Activated T-cell treated with anti-CD3 and anti-CD28 coated beads, Interleukin-2, amount 50 U/mL, for 1 hour (primary cell): ENCODE results near the gene DNAJA4.
"Not testable (repeated sequence)": the region's sequence is repeated elsewhere in the genome, so short reads cannot be mapped to it uniquely, and the experiment has no call there.

ENCODE experiments used
- DNase-seq: peaks from one replicate; pipeline ENCODE4 v3.0.0-alpha.2; 2020

Gene DNAJA4

DNA sequence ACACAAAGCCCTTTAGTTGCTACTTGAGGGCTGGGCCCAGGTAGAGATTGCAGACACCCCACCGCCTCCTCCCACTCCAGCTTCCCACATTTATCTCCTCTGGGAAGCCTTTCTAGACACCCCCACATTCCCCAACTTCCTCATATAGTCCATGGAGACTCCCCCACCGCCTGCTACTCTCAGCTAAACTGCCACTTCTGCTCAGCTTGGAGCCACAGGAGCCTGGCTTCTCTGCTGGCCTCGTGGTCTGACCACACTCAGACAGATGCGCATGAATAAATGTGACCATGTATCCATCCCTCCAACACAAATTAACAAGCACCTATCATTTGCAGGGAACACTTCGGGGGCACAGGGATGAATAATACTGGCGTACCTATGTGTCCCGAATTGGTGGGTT lies 19.5 kb upstream of the DNAJA4 start:
- no peak for DNase-seq

DNA sequence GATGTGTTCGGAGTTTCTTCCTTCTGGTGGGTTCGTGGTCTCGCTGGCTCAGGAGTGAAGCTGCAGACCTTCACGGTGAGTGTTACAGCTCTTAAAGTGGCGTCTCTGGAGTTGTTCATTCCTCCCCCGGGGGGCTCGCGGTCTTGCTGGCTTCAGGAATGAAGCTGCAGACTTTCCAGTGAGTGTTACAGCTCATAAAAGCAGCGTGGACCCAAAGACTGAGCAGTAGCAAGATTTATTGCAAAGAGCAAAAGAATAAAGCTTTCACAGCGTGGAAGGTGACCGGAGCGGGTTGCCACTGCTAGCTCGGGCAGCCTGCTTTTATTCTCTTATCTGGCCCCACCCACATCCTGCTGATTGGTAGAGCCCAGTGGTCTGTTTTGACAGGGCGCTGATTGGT lies 19.0 kb upstream of the DNAJA4 start:
- DNase-seq: not testable (repeated sequence)

DNA sequence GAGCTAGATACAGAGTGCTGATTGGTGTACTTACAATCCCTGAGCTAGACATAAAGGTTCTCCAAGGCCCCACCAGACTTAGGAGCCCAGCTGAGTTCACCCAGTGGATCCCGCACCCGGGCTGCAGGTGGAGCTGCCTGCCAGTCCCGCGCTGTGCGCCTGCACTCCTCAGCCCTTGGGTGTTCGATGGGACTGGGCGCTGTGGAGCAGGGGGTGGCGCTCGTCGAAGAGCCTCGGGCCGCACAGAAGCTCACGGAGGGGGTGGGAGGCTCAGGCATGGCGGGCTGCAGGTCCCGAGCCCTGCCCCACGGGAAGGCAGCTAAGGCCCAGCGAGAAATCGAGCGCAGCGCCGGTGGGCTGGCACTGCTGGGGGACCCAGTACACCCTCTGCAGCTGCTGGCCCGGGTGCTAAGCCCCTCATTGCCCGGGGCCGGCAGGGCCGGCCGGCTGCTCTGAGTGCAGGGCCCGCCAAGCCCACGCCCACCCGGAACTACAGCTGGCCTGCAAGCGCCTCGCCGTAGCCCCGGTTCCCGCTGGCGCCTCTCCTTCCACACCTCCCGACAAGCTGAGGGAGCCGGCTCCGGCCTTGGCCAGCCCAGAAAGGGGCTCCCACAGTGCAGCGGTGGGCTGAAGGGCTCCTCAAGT lies 18.3 kb upstream of the DNAJA4 start:
- DNase-seq: not testable (repeated sequence)

DNA sequence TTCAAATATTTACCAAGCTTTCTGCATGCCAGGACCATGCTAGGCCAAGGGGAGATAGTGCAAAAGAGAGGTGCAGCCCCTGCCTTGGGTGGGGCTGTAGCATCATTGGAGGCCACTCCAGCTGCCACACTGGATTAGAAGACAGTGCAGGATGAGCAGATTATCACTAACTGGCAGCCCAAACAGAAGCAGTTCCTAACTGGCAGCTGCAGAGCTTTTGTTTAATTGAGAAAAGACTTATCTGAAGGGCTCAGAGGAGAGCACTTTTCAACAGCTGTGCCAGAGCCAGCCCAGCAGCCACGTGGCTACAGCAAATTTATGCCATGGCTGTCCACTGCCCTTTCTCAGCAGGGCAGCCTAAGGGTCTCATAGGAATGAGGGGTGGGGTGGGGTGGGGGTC lies 16.5 kb upstream of the DNAJA4 start:
- DNase-seq: no peak

DNA sequence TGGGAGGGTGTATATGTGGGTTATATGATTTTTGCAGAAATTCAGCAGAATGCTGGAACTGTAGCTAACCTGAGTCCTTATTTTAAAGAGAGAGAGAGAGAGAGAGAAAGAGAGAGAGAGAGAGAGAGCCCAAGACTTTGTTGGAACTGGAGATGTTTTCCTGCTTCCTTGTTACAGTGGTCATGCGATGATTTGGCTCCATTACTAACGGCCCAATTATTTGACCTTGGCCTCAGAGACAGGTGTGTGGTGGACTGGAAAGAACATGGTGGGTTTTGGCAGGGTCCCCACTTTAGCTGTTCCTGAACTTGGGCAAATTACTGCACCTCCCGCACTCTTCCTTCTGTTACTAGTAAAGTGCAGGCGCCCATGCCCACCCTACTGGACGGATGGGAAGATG lies 15.2 kb upstream of the DNAJA4 start:
- no peak for DNase-seq

DNA sequence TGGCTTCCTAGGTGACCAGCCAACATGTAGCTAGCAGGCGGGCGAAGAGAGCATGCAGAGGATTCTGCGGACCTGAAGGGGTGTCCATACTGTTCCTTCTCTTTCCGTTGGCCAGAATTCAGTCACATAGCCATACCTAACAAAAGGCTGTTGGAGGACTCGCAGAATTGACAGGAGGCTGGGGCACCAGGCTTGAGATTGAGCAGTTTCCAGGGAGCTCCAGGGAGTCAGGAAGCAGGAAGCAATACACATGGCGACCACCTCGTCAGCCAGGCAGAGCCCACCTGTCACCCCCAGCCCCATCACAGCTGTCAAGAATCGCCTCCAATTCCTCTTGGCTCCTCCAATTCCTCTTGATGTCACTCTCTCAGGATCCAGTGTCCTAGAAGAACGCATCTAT lies 13.2 kb upstream of the DNAJA4 start:
- DNase-seq: no peak

DNA sequence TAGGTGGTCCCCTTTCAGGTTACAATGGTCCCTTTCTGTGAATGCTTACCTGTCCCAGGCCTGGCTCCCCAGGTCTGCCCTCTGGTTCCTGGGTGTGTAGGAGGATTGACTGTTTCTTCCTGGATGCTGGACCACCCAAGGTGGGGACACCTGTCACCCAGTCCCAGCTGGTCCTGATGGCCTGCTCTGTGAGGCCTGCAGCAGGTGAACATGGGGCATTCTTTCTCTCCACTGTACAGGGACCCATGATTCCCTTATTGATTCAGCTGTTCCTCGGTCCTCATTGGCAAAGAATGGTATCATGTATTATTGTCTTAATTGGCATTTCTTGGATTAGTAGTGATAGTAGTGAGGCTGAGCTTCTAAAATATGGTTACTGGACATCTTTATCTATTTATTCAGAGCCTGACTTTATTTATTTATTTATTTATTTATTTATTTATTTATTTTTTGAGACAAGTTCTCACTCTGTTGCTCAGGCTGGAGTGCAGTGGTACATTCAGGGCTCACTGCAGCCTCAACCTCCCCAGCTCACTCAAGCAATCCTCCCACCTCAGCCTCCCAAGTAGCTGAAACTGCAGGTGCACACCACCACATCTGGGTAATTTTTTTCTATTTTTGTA lies 8.8 kb upstream of the DNAJA4 start:
- DNase-seq: no peak

DNA sequence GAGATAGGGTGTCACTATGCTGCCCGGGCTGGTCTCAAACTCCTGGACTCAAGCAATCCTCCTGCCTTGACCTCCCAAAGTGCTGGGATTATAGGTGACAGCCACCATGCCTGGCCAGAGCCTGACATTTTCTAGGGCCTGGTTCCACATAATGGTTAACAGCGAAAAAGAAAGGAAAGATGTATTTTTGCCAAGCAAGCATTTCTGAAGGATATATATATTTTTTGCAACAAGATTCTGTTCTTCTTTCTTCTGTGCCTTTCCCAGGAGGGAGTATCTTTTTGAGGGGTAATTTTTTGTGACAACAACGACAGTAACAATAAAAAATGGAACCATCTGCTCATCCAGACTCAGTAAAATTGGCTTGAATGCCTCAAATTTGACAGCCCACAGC lies 8.3 kb upstream of the DNAJA4 start:
- no peak for DNase-seq

DNA sequence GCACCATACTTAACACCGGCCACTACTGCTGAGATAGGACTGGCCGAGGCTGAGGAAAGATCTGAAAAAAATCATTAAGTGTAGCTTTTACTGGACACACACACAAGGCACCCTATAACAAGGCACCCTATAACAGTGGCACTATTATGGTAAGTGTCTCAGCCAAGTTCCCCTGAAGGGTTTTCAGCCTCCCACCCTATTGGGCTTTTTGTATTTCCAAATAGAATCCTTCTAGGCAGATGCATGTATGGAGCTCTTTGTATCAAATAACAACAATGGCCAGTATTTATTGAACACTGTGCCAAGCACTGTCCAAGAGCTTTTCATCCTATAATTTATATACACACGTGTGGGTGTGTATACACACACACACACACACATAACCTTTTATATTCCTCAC lies 6.7 kb upstream of the DNAJA4 start:
- no peak for DNase-seq

DNA sequence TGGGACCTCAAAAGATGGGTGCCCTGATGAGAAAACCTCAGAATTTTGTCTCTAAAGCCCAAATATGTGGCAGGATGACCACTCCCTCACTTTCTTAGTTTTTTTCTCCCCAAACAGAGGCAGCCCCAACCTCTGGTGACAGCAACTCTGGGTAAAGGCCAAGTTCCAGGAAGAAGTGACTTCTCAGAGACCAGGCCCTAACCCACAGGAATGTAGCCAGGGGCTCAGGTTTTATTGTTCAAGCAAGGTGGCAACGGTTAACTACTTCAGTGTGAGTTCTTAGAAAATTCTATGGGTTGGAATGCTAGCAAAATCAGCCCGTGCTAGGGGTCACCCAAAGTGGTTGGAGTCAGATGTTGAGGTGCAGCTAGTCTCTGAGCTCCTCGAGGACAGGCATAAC lies 5.1 kb upstream of the DNAJA4 start:
- DNase-seq: no peak

DNA sequence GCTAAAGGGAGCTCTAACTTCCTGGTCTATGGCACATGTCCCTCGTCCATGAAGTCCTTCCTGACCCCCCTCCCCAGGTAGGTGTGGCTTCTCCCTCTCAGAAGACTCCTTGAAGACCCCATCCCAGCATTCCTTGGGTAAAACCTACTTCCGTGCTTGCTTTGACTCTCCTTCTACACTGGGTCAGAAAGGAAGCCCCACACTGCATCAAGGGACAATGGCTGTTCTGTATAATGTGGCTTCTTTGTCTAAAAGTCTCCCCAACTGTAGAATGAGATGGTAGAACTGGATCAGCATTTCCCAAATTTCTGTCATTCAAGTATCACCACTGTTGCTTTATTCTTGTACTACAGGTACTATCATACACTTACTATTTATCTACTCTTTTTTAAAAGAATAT lies 3.9 kb upstream of the DNAJA4 start:
- no peak for DNase-seq

DNA sequence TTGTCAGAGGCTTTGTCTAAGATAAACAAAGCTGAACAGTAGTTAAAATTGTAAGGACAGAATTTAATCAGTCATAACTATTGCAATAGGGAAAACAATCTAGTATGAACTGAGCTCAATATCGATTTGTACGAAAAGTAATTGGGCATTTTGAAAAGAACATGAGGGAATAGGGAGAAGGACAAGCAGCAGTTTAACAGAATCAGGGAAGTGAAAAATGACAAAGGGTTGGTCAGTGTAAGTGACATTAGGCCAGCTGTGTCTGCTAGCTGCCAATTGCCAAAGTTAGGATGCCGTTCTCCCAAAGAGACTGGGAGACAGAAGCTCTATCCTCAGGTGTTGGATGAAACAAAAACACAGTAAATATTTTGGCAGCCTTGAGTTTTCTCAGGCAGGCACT lies 3.3 kb upstream of the DNAJA4 start:
- no peak for DNase-seq

DNA sequence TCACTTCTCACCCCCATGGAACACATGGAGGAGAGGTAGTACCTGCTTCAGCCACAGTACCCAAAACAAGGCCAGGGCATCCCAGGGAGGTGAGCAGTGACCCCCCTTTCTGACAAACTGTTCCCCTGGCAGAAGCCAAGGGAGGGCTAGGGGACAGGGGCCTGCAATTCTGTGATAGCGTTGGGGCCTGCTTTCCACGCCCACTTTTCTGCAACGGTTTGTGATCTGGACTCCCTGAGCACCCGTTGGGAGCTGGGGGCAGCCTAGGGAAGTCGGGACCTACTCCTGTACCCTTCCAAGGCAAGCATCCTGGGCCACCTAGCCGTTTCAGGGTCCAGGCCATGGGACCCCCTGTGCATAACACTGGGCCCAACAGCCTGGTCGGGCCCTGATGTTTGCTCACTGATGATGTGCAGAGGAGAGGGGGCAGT lies 996 bp upstream of the DNAJA4 start:
- no peak for DNase-seq

DNA sequence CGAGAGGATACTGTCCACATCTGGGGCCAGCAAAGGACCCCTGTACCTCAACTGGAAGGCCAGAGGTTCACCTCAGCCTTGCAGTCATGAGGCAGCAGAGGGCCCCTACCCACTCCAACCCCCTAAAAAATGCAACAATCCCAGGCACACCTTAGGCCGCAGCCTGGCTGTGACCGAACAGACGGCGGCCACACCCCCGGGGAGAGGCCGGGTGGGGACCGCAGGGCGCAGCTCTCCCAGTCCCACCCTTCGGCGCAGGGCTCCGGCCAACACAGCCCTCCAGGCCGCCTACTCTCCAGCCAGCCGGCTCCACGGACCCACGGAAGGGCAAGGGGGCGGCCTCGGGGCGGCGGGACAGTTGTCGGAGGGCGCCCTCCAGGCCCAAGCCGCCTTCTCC lies 457 bp upstream of the DNAJA4 start:
- DNase-seq: no peak

DNA sequence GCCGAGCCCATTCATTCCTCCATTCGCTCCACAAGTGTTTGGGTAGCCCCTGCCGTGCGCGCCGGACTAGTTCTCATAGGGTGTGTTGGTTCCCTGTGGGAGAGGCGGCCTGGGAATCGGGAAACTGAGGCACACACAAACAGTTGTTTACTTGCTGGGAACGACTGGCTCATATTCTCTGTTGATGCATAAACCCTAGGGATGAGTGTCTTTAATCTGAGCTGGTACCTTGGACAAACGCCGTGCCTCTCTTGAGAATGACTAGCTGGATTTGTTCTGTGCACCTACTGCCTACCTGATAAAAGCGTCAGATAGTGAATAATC lies 737 bp downstream of the DNAJA4 start:
- DNase-seq: no peak

DNA sequence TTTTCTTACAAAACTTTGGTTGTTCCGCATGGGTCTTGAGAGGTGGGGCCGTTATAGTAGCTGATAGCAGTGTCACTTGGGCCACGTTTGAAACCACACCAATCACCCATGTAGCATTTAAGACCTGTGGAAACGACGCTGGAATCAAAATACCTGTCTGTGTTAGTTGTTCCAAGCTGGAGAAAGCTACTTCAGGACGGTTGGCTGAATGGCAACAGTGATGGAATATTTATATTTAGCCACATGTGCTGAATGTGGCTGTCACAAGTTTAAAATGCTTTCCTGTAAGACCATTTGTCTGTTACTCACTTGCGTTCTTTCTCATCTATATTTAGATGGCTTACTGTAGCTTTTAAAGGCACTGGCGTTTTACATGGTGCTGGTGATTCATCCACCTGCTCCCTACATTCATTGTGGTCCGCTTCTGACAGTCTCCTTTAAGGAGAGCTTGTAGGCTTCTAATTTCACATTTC lies 1.4 kb downstream of the DNAJA4 start:
- no peak for DNase-seq

DNA sequence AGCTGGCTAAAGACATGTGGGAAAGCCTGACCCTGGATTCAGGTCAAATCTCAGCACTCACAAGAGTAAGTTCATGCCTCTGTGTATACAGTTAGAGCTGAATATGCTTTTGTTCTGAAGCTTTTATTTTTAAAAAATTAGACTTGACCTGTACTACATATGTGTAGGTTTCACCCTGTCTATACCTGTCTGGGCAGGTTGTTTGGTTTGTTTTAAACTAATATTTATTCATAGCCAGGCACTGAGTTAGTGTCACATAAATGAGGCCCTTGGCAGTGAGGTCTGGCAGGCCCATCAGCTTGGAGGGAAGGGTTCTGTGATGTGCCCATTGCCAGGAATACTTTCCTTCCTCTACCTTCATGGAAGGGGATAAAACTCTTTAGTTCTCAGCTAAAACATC lies 1.9 kb downstream of the DNAJA4 start:
- no peak for DNase-seq

DNA sequence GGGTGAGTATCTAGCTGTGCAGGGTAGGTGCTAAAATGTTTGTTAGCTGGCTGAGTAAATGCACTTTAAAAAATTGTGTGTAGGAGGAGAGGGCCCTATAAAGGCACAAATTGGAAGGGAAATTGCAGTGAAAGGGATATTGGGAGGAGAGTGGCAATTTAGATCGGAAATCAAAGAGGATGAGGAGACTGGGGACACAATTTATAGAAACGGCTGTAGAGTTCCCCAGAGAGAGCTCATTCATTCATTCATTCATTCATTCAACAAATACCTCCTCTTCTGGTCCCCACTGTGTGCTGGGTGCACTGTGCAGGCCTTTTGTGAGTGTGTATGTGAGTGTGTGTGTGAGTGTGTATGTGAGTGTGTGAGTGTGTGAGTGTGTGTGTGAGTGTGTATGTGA lies 2.4 kb downstream of the DNAJA4 start:
- DNase-seq: no peak

DNA sequence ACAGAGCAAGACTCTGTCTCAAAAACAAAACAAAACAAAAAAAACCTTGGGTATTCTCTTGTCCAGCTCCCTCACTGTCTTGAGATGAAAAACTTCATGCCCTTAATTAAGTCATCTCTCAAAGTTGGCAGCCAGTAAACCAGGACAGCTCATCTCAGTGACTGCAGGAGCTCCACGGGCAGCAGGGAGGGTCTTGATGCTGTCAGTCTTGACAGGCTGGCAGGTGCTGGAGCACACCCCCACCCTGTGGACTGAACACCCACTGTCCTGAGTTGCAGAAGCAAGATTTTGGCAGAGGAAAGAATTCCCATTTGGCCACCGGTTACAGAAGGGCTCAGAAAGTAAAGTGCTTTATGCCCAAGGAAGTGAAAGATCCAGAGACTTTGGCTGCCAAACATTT lies 8.0 kb downstream of the DNAJA4 start:
- DNase-seq: no peak

DNA sequence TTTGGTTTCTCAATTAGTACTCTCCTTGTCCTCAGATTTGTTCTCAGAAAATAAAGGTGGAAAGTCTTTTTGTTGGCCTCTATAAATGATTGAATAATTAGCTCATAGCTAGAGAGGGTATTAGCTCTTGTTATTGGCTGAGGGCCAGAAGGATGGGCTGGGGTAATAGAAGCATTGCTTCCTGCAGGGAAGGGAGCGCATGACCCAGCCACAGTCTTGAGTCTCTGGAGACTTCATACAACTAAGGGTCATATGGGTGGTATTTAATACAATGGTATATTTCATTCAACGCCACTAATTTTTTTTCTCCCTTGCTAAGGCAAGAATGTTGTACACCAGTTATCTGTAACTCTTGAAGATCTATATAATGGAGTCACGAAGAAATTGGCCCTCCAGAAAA lies 8.4 kb downstream of the DNAJA4 start:
- no peak for DNase-seq

DNA sequence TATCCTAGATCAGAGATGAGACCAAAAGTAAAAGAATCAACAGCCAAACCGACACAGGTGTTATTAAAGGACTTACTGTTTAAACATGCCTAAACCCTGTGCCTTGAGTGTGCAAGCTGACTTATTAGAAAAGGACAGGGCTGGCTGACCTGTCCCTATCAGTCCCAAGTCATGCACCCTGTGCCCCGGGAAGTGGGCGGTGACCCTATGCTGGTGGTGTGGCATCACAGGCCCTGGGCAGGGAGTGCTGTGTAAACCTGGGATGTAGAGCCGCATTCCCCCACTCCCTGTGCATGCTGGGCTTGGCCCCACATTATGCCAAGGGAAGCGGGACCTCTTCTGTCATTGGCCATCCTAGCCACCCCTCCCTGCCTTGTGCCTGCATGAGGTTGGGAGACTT lies 10.6 kb downstream of the DNAJA4 start:
- DNase-seq: no peak

DNA sequence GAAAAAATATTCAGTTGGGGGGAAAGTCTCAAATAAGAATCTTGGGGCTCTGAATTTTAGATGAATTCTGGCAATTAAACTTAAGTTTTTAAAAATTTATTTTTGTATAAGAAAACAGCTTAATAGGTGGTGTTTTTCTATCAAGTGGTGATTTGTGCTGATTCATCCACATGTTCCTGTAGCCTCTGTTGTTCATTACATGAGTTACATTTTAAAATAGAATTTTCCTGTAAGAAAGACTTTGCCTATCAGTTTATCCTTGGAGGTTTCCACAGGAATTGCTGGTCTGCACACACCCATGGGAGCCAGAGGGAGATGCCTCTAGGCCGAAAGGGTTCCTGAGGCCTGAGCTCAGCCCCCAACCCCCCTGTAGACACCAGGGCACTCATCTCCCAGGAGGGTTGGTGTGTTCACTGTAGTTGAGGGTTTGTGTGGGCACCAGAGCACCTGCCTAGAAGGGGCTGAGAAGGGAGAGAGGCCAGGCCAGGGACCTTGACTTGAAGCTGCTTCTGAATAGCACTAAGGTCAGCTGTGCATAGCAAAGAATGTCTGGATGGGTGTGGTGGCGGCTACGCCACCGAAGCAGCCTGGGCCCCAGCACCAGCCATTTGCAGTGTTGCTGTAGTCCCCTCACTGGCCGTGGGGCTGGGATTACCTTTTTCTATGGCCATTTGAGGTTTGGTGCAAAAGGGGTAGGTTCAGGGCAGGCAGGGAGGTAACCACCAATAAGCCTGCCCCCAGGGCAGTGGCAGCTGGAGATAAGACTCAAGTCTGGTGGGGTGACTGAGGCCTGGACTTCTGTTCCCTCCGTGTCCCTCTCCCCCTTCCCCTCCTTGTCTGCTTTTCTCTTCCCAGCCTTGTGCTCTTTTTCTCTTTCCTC lies 11.9 kb downstream of the DNAJA4 start:
- no peak for DNase-seq

DNA sequence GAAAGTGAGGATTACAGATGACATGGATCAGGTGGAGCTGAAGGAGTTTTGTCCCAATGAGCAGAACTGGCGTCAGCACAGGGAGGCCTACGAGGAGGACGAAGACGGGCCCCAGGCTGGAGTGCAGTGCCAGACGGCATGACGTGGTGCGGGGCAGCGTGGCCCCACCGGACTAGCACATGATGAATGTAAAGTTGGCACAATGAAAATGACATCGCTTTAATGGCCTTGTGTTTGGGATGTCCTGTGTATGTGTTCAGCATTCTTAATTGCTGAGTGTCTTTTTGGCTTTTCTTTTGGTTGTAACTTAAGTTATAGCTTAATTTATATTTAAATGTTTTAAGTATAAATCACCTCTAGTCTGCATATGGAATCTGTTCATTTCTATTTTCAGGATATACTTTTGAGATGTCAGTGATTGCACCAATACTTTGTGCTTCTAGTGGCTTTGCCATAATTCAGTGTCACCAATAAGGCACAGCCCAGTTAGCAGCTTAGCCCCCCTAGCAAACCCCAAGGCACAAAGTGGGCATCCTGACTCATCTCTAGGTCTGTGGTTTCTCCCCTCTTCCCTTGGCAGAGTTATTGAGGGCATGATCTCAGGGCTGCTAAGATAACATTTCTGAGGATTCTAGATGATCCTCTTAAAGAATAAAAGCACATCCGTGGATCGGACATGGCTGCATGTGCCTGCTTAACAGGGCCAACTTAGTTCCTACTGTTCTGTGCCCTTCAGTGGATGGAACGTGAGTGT lies 16.1 kb downstream of the DNAJA4 start:
- no peak for DNase-seq

DNA sequence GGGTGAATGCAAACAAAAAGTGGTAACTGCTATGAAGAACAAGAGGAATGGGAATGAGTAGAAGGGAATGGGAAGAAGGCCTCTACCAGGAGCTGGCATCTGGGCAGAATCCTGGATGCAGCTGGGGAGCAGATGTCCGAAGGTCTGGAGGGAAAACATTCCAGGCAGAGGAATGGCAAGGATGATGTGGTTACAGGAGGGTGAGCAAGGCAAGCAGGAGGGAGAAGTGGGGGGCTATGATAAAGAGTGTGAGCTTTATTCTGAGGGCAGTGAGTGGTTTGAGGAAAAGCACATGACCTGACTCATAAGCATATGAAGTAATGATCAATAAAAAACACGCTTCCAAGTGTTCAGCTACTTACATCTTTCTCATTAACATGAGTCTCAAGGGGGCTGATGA lies 18.0 kb downstream of the DNAJA4 start:
- no peak for DNase-seq
